ENCODE data around the gene PAX7. TPM values are rescaled to one million over a fixed set of nuclear protein-coding genes. Genes with fewer than 3 reads are reported as not detected.

The PAX7 gene
- total RNA-seq, 1 donor from 2014 or later, result not detected

DNA sequence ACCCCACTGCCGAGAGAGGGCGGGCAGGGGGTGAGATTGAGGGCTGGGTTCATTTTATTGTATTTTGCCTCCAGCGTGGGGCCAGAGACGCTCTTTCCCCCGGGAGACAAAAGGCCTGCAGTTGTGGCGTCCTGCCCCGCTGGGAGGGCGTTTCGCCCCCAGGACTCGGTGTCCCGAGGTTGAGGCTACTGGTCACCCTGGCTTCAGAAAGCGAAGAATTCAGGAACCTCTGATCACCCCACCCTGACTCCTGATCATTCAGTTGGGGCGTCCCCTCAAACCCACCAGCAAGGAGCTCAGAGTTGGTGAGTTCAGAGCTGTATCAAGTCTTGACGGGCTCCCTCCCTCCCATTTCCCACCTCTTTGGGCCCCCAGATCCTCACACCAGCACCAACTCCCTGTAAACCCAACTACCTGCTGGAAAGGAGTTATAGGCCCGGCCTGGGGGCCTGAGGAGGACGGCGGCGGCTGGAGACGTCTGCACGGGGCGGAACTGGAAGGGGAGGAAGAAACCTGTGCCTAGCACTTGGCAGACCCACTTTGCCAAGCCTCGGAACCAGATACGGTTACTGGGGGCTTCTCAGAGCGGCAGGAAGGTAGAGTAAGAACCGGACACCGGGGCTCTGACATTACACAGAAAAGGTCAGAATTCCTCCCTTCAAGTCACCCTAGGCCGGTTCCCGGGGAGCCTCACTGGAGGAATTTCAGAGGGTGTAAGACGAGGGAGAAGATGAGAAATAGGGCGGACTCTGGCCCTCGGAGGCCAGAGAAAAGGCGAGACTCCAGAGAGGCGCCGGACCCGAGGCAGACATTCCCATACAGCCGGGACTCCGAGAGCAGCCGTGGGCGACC lies 761 bp upstream of the PAX7 start:
- Histone ChIP-seq H3K4me1 (peaks cover 6% of the 10 kb centered on the region), H3K9me3 (no peaks in the 10 kb centered on the region), H3K36me3 (no peaks in the 10 kb centered on the region), H3K4me3 (no peak overlapping the region), H3K27me3 (peaks cover 100% of the 10 kb centered on the region), H3K27ac (no peak overlapping the region)
- TF ChIP-seq, protein P1, sequence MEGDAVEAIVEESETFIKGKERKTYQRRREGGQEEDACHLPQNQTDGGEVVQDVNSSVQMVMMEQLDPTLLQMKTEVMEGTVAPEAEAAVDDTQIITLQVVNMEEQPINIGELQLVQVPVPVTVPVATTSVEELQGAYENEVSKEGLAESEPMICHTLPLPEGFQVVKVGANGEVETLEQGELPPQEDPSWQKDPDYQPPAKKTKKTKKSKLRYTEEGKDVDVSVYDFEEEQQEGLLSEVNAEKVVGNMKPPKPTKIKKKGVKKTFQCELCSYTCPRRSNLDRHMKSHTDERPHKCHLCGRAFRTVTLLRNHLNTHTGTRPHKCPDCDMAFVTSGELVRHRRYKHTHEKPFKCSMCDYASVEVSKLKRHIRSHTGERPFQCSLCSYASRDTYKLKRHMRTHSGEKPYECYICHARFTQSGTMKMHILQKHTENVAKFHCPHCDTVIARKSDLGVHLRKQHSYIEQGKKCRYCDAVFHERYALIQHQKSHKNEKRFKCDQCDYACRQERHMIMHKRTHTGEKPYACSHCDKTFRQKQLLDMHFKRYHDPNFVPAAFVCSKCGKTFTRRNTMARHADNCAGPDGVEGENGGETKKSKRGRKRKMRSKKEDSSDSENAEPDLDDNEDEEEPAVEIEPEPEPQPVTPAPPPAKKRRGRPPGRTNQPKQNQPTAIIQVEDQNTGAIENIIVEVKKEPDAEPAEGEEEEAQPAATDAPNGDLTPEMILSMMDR (IDR thresholded peaks at IDR 0.05), result no peak
- no peak for ATAC-seq
- intact Hi-C loops (cut with DNase I), result no loop called here
- no peak for DNase-seq

DNA sequence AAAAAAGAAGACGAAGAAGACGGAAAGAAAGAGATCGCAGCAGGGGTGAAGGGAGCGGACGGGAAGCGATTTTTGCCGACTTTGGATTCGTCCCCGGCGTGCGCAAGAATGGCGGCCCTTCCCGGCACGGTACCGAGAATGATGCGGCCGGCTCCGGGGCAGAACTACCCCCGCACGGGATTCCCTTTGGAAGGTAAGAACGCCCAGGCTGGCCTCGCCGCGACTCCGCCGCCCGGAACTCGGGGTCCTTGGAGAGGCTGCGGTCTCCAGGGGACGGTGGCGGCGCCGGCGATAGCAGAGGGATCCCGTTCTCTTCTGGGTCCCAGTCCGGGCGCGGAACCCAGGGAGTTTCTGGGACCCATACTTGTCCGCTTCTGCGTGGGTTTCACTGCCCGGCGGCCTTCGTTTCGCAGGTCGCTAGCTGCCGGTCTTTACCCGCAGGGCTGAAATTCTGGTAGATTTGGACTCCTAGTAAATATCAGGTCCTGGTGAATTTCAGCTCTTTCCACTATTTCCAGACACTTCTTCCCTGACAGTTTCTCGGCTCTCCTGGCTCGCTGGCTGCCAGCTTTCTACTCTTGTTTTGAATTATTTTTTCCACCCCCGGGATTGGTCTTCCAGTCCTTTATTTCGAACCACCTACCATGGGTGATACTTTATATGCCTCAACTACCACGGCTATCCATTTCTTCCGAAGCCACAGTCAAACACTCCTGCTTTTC lies 1.0 kb downstream of the PAX7 start:
- H3K4me1 ChIP-seq, result peaks cover 6% of the 10 kb centered on the region
- DNase-seq (no peak), ATAC-seq (no peak)
- no peaks in the 10 kb centered on the region for H3K9me3 ChIP-seq
- intact Hi-C loops (cut with DNase I), result no loop called here
- no peak overlapping the region for H3K27ac ChIP-seq
- H3K27me3 ChIP-seq, result peaks cover 98% of the 10 kb centered on the region
- no peaks in the 10 kb centered on the region for H3K36me3 ChIP-seq
- TF ChIP-seq, protein P1 (IDR thresholded peaks at IDR 0.05), result no peak
- no peak overlapping the region for H3K4me3 ChIP-seq

DNA sequence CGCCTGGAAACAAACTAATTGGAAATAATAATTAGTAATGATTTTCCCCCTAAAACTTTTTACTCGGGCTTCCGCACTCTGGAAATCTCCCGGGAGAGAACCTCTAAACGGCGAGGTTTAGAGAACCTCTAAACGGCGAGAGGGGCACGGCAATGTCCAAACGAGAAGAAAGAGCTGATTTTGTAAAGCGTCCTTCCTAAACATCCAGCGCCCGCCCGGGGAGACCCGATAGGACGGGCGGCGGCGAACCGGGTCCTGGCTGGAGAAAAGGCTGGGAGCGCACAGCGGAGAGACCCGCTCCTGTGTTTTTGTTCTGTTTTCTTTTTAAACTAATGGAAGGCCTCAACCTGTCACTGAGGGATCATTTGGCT lies 1.6 kb downstream of the PAX7 start:
- Histone ChIP-seq H3K27ac (no peak overlapping the region), H3K36me3 (no peaks in the 10 kb centered on the region), H3K4me3 (no peak overlapping the region), H3K4me1 (peaks cover 6% of the 10 kb centered on the region), H3K27me3 (peaks cover 98% of the 10 kb centered on the region), H3K9me3 (no peaks in the 10 kb centered on the region)
- ATAC-seq (no peak), DNase-seq (no peak)
- intact Hi-C loops (cut with DNase I), result no loop called here
- TF ChIP-seq, protein P1 (IDR thresholded peaks at IDR 0.05), result no peak

DNA sequence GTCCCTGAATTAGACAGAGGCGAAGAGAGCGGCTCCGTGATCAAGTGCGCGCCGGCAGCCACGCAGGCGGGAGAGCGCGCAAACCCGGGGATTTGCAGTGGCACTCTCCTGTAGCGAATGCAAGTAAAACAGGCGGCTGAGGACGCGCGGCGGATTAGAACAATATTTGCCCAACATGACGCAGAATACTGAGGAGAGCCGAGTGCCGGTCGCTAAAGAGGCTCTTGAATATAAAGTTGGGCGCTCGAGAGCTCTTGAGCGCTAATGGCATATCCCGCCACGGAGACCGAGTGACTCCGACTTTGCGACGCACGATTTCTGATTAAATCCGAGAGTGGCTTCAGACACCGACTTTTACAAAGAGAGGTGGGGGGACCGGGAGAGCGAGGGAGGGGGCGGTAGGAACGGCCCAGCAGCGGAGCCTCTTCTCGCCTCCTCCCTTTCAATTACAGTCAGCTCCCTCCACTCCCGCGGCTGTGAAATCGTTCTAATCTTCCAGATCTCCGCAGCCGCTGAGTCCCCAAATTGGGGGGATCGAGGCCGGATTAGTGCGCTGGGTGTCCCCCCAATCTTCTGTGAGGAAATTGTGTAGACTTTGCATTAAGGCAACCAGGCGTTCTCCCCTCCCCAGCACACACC lies 2.3 kb downstream of the PAX7 start:
- H3K27me3 ChIP-seq, result peaks cover 98% of the 10 kb centered on the region
- DNase-seq, result peak; percentile 88

DNA sequence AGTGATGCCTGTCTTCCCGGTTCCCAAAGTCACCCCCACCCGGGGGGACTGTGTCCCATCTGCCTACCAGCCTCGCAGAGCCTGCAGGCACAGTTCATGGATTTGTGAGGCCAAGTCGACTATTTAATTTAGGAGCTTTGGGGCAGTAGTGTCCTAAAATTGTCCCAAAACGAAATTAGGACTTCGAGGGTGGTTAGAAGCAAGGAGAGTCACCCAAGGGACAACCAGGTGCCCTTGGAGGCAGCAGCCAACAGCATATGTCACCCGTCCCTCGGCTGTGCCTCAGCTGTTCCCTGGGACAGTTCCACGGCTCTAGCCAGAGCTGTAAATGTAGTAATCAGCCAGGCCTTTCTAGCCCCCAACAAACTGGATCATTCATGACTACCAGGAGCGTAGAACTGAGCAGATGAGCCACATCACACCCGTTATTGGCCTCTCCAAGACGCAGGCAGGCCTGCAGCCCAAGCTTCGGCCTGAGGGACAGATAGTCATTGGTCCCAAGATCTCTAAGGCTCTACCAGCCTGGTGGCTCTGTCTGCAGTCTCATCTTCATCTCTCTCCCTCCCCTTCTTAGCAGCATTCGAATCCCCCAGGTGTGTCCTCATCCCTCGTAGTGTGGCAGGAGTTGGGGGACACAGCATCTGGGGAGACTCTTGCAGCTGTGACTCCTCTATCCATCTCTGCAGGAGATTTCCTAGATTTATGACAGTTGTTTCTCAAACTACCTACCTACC lies 2.9 kb downstream of the PAX7 start:
- ATAC-seq, result no peak
- H3K9me3 ChIP-seq, result no peaks in the 10 kb centered on the region

More for the DNA sequence above, 2.3 kb downstream of the PAX7 start:
- H3K27ac ChIP-seq, result no peak overlapping the region
- no peaks in the 10 kb centered on the region for H3K9me3 ChIP-seq
- TF ChIP-seq, protein P1 (IDR thresholded peaks at IDR 0.05), result no peak
- no peaks in the 10 kb centered on the region for H3K36me3 ChIP-seq
- intact Hi-C loops (cut with DNase I), result no loop called here
- H3K4me3 ChIP-seq, result no peak overlapping the region
- peak; percentile 82 for ATAC-seq
- peaks cover 6% of the 10 kb centered on the region for H3K4me1 ChIP-seq

More for the DNA sequence above, 2.9 kb downstream of the PAX7 start:
- DNase-seq, result no peak
- H3K4me1 ChIP-seq, result peaks cover 6% of the 10 kb centered on the region
- no peaks in the 10 kb centered on the region for H3K36me3 ChIP-seq
- TF ChIP-seq, protein P1 (IDR thresholded peaks at IDR 0.05), result no peak
- H3K27ac ChIP-seq, result no peak overlapping the region
- H3K27me3 ChIP-seq, result peaks cover 98% of the 10 kb centered on the region
- no peak overlapping the region for H3K4me3 ChIP-seq
- intact Hi-C loops (cut with DNase I), result no loop called here
